HG03457 (cell line): ENCODE data around the gene TMEM179B.

Experiments used
- ATAC-seq: cut with Tn5 transposase; IDR thresholded peaks from one replicate; pipeline ENCODE4 v1.9.1; 2021; ENCODE audit warnings: moderate number of reproducible peaks; ENCODE audit not compliant: unreplicated experiment

Gene TMEM179B

GRCh38 chr11:62831520-62832335 lies 44.5 kb downstream of the TMEM179B start, which contains the start of gene STX5:
Gene STX5, minus strand, starts transcription at chr11:62832051. Its CDS starts 808 bp downstream, at chr11:62831243.
- peak; percentile 58 for ATAC-seq

- peak; percentile 8 for ATAC-seq
Observed at GRCh38 chr11:62832336-62833234, 45.4 kb downstream of the TMEM179B start, which contains the start of gene TEX54. Gene TEX54, minus strand, starts transcription at chr11:62832841.

GRCh38 chr11:62835336-62835735 lies 48.1 kb downstream of the TMEM179B start:
- no peak for ATAC-seq

DNA sequence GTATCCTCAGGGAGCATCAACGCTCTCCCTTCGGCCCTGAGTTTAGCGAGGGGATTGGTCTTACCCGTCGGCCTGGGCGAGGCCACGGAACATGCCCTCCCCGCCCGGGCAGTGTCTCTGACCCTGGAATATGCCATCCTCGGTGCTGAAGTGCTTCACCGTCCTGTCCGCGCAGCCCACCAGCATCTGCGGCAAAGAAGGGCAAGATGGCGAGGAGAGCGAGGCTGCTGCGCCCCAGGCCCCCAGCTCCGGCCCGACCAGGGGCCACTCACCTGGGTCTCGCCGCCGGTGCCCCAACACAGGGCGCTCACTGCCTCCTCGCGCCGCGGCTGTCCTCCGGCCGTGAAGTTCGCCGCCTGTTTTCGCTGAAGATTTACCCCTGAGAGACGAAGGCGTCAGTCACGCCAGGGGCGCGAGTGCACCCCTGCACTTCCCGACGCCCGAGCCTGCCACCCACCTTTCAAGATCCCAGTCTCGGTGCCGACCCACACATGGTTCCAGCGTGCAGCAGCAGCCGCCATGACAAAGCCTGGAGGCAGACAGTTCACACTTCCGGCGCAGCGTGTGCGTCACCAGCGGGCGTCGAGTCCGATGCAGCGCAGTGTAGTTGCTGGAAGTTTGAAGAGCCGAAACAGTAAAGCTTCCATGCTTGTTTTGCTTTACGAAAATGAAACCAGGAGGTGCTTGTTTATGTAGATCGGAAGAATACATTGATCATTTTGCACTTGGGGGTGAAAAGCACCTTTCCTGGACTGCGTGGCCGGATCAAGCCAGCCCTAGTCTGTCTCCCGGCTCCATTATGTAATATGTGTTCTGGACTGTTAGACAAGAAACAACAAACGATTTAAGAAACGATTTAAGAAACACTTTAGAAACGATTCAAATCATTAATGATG lies 52.1 kb downstream of the TMEM179B start, which contains the start of gene WDR74:
Gene WDR74 (minus strand): TSS at position 541 of the 896 bp plus-strand sequence. CDS start 20 bp downstream, at position 521.
- ATAC-seq = peak; percentile 35
